K562 (cell line): ENCODE data around the gene OR14A16. TPM values are rescaled to one million over a fixed set of nuclear protein-coding genes. Genes with fewer than 3 reads are reported as not detected.
A peak's percentile ranks its signal among the peaks of the same experiment; 100 is the strongest.

Experiments
- ARID2 ChIP-seq: fragments of 450-650 bp; IDR thresholded peaks from 2 replicates; pipeline ENCODE4 v1.6.1; 2017; ENCODE audit warnings: antibody characterized with exemption, mild to moderate bottlenecking
- DACH1 ChIP-seq: fragments of 450-650 bp; IDR thresholded peaks from 2 replicates; pipeline ENCODE4 v1.6.1; 2018; ENCODE audit not compliant: partially characterized antibody
- DNMT1 ChIP-seq: fragments of 450-650 bp; IDR thresholded peaks from 2 replicates; pipeline ENCODE4 v1.6.1; 2016; ENCODE audit warnings: antibody characterized with exemption, mild to moderate bottlenecking
- ELF2 ChIP-seq: fragments of 250-450 bp; sonication (Bioruptor Pico); IDR thresholded peaks from 2 replicates; pipeline ENCODE4 v1.5.0; 2021; ENCODE audit warnings: mild to moderate bottlenecking
- ETV5 ChIP-seq: sonication (generic); formaldehyde crosslinking; IDR thresholded peaks from 2 replicates; pipeline ENCODE4 v1.4.0; 2020; ENCODE audit warnings: low read depth, mild to moderate bottlenecking, missing genetic modification reagents
- MAFG ChIP-seq: fragments of 450-650 bp; conservative IDR thresholded peaks from 2 replicates; pipeline ENCODE4 v1.6.1; 2016; ENCODE audit warnings: missing genetic modification characterization, missing compliant biosample characterization
- MAZ ChIP-seq, 2 experiments: fragments of 450-650 bp in 1 of 2; sonication (generic) in 1 of 2; formaldehyde crosslinking; IDR thresholded peaks in 1 of 2; conservative IDR thresholded peaks in 1 of 2; 2 replicates each; pipeline versions ENCODE4 v1.4.0 to v1.5.0; 2020; ENCODE audit warnings: mild to moderate bottlenecking in 1 of 2, missing genetic modification reagents in 1 of 2
- MITF ChIP-seq: IDR thresholded peaks from 2 replicates; pipeline ENCODE4 v1.6.1; 2014; ENCODE audit warnings: antibody characterized with exemption
- NCOR1 ChIP-seq: fragments of 450-650 bp; IDR thresholded peaks from 2 replicates; pipeline ENCODE4 v1.6.1; 2016; ENCODE audit warnings: mild to moderate bottlenecking, moderate library complexity
- NFE2 ChIP-seq: IDR thresholded peaks from 2 replicates; pipeline ENCODE4 v1.6.1; 2014; ENCODE audit warnings: antibody characterized with exemption, low read depth
- RAD21 ChIP-seq, 2 experiments: fragments of 250-450 bp in 1 of 2; fragments of 450-650 bp in 1 of 2; sonication (Bioruptor Pico) in 1 of 2; formaldehyde crosslinking in 1 of 2; IDR thresholded peaks in 1 of 2; conservative IDR thresholded peaks in 1 of 2; 2 replicates each; pipeline versions ENCODE4 v1.4.0 to v1.8.0; 2020 to 2022; ENCODE audit warnings: mild to moderate bottlenecking in 2 of 2, moderate library complexity in 1 of 2
- RBBP5 ChIP-seq: fragments of 200-600 bp; sonication (generic); IDR thresholded peaks from 2 replicates; pipeline ENCODE4 v1.6.1; 2012; ENCODE audit warnings: borderline replicate concordance, mild to moderate bottlenecking, low read length, control low read depth, inconsistent platforms; ENCODE audit not compliant: insufficient read depth, poor library complexity, severe bottlenecking
- RNF219 ChIP-seq: fragments of 250-450 bp; sonication (Bioruptor Pico); IDR thresholded peaks from 2 replicates; pipeline ENCODE4 v1.5.0; 2022; ENCODE audit warnings: mild to moderate bottlenecking
- TFAP4 ChIP-seq: sonication (generic); formaldehyde crosslinking; IDR thresholded peaks from 2 replicates; pipeline ENCODE4 v1.8.0; 2022; ENCODE audit warnings: missing genetic modification reagents, mild to moderate bottlenecking, moderate library complexity, borderline replicate concordance
- TOE1 ChIP-seq, 2 experiments: fragments of 450-650 bp in 1 of 2; sonication (generic) in 1 of 2; formaldehyde crosslinking in 1 of 2; IDR thresholded peaks; 2 replicates each; pipeline versions ENCODE4 v1.7.1 to v1.8.0; 2016 to 2022; ENCODE audit warnings: borderline replicate concordance in 2 of 2, mild to moderate bottlenecking in 2 of 2, antibody characterized with exemption in 1 of 2, inconsistent platforms in 1 of 2, low read depth in 1 of 2, missing genetic modification reagents in 1 of 2, moderate library complexity in 1 of 2
- ZNF12 ChIP-seq: sonication (generic); formaldehyde crosslinking; IDR thresholded peaks from 2 replicates; pipeline ENCODE4 v1.4.0; 2020; ENCODE audit warnings: mild to moderate bottlenecking, missing genetic modification reagents
- ZNF174 ChIP-seq: fragments of 250-450 bp; sonication (Bioruptor Pico); IDR thresholded peaks from 2 replicates; pipeline ENCODE4 v1.4.0; 2020; ENCODE audit warnings: mild to moderate bottlenecking
- ZNF449 ChIP-seq: fragments of 250-450 bp; sonication (Bioruptor Pico); IDR thresholded peaks from 2 replicates; pipeline ENCODE4 v1.8.0; 2022; ENCODE audit warnings: moderate library complexity, mild to moderate bottlenecking, inconsistent platforms
- ZNF57 ChIP-seq: fragments of 450-650 bp; formaldehyde crosslinking; IDR thresholded peaks from 2 replicates; pipeline ENCODE4 v1.4.0; 2020; ENCODE audit warnings: mild to moderate bottlenecking, moderate library complexity
- ZNF583 ChIP-seq: fragments of 250-450 bp; sonication (Bioruptor Pico); IDR thresholded peaks from 2 replicates; pipeline ENCODE4 v1.4.0; 2020
- ZNF76 ChIP-seq: fragments of 250-450 bp; sonication (Bioruptor Pico); IDR thresholded peaks from 2 replicates; pipeline ENCODE4 v1.4.0; 2020; ENCODE audit warnings: mild to moderate bottlenecking, moderate library complexity, borderline replicate concordance
- polyA plus RNA-seq, 8 experiments: library from polyadenylated mRNA; depleted of rRNA in 4 of 8; stranded (reverse) in 5 of 8; unstranded in 3 of 8; fragments of >200 nt; fragmentation: Nextera tagmentation in 2 of 8; fragmentation: Illumina TruSeq in 1 of 8; extraction: Ambion mirVana in 2 of 8; extraction: Trizol in 1 of 8; gene quantifications; 2 replicates each; pipeline versions ENCODE4 v1.2.1 to v1.2.3, GENCODE V29; 2011 to 2014; ENCODE audit warnings: inconsistent platforms in 1 of 8, missing spikeins in 1 of 8
- total RNA-seq, 7 experiments: library from RNA; depleted of rRNA in 6 of 7; stranded (reverse); fragments of >200 nt in 6 of 7; fragmentation: Illumina TruSeq in 2 of 7; extraction: Trizol in 2 of 7; gene quantifications; 2 replicates each; pipeline versions ENCODE4 v1.2.1 to v1.2.3, GENCODE V29; 2011 to 2021; ENCODE audit warnings: low replicate concordance in 1 of 7

The OR14A16 gene
- total and polyA plus RNA-seq, 9 of the 15 experiments (the other 6 are each of a cell fraction or from before 2014, with no cell fraction given): not detected

- TF ChIP-seq ZNF449 (CRISPR knock-in tag) (no peak), TFAP4 (CRISPR knock-in tag) (peak; percentile 46), RBBP5 (peak; percentile 94), RAD21 (CRISPR knock-in tag; conservative IDR thresholded peaks at IDR 0.05 in 1 of 2, IDR thresholded peaks at IDR 0.05 in 1 of 2) (peak; percentile 54 to 55), NFE2 (no peak), NCOR1 (peak; percentile 46), TOE1 (IDR thresholded peaks at IDR 0.05; ENCODE audit: borderline replicate concordance) (no peak), TOE1 (CRISPR knock-in tag; IDR thresholded peaks at IDR 0.05; ENCODE audit: borderline replicate concordance, low read depth) (no peak), ETV5 (no peak; the same call in 1 of the 2 replicates), MAFG (tag) (no peak), DACH1 (no peak), MAZ (CRISPR knock-in tag; conservative IDR thresholded peaks at IDR 0.05 in 1 of 2, IDR thresholded peaks at IDR 0.05 in 1 of 2) (peak; percentile 53 to 75; a peak in 3 of 4 replicates), ARID2 (no peak), DNMT1 (no peak), ZNF174 (CRISPR knock-in tag) (no peak), RNF219 (CRISPR knock-in tag) (no peak), ZNF12 (peak; percentile 23; the same call in 1 of the 2 replicates), MITF (no peak), ZNF57 (CRISPR knock-in tag) (no peak), ZNF76 (CRISPR knock-in tag) (0 out of 2 replicates have a peak, but pooled peaks have one; percentile 12), ZNF583 (CRISPR knock-in tag) (no peak), ELF2 (CRISPR knock-in tag) (no peak)
Observed at GRCh38 chr1:247857069-247857984, 33.4 kb upstream of the OR14A16 start, which contains the start of gene TRIM58 (continued).
